TTC549 (cell line): Measurements from ENCODE around the gene FCN3.
"Not testable (repeated sequence)": the region's sequence is repeated elsewhere in the genome, so short reads cannot be mapped to it uniquely, and the experiment has no call there.

Experiments
- FAIRE-seq: peaks from 2 replicates; lab custom pipeline; 2012; peaks lifted over from hg19 to GRCh38; lab: Jason Lieb, UNC

FCN3 gene

GRCh38 chr1:27374362-27375086, at the start of gene FCN3:
TSS of gene FCN3 (minus strand) at chr1:27374824. CDS start at chr1:27374818, 6 bp downstream.
- no peak for FAIRE-seq

GRCh38 chr1:27423709-27424108, 49.1 kb upstream of the FCN3 start:
- no peak for FAIRE-seq

- FAIRE-seq: no peak
These were observed 43.9 kb upstream of the FCN3 start for GRCh38 chr1:27418326-27419185.

GRCh38 chr1:27417713-27418112, 43.1 kb upstream of the FCN3 start:
- no peak for FAIRE-seq

- FAIRE-seq: no peak
These were observed 41.9 kb upstream of the FCN3 start for GRCh38 chr1:27416387-27417111.

- FAIRE-seq: no peak
These were observed 39.5 kb upstream of the FCN3 start for GRCh38 chr1:27414091-27414490.

GRCh38 chr1:27413004-27413403, 38.4 kb upstream of the FCN3 start:
- no peak for FAIRE-seq

GRCh38 chr1:27412502-27412901, 37.9 kb upstream of the FCN3 start:
- FAIRE-seq: no peak

- FAIRE-seq: no peak
These were observed 36.1 kb upstream of the FCN3 start for GRCh38 chr1:27410709-27411108.

- no peak for FAIRE-seq
These were observed 35.0 kb upstream of the FCN3 start for GRCh38 chr1:27409669-27410068.

GRCh38 chr1:27408151-27408550, 33.5 kb upstream of the FCN3 start:
- no peak for FAIRE-seq

GRCh38 chr1:27406791-27407190, 32.2 kb upstream of the FCN3 start:
- not testable (repeated sequence) for FAIRE-seq

- FAIRE-seq: no peak
These were observed 31.7 kb upstream of the FCN3 start for GRCh38 chr1:27406362-27406680.

GRCh38 chr1:27405598-27406361, 31.2 kb upstream of the FCN3 start:
- FAIRE-seq: not testable (repeated sequence)

- FAIRE-seq: no peak
These were observed 30.4 kb upstream of the FCN3 start for GRCh38 chr1:27405074-27405473.

- no peak for FAIRE-seq
These were observed 29.3 kb upstream of the FCN3 start for GRCh38 chr1:27403931-27404330.

- FAIRE-seq: no peak
These were observed 28.6 kb upstream of the FCN3 start for GRCh38 chr1:27403065-27403726.

- FAIRE-seq: no peak
These were observed 27.7 kb upstream of the FCN3 start for GRCh38 chr1:27402349-27402754.

- no peak for FAIRE-seq
These were observed 26.3 kb upstream of the FCN3 start for GRCh38 chr1:27400963-27401341.

- FAIRE-seq: no peak
These were observed 25.7 kb upstream of the FCN3 start for GRCh38 chr1:27400082-27400962.
